HepG2 (cell line): ENCODE data around the gene DNAJB2. TPM values are rescaled to one million over a fixed set of nuclear protein-coding genes. Genes with fewer than 3 reads are reported as not detected.

Experiments
- ELK4 ChIP-seq: sonication (generic); formaldehyde crosslinking; IDR thresholded peaks from 2 replicates; pipeline ENCODE4 v1.9.0; 2021; ENCODE audit warnings: missing genetic modification reagents, borderline replicate concordance
- HMGXB3 ChIP-seq: sonication (generic); formaldehyde crosslinking; IDR thresholded peaks from 2 replicates; pipeline ENCODE4 v1.4.0; 2020; ENCODE audit warnings: missing genetic modification reagents, borderline replicate concordance
- HNRNPH1 ChIP-seq: fragments of 200-400 bp; formaldehyde crosslinking; optimal IDR thresholded peaks from 2 replicates; pipeline ENCODE3; 2017; ENCODE audit warnings: mild to moderate bottlenecking, low read depth, low read length
- NBN ChIP-seq: fragments of 450-650 bp; conservative IDR thresholded peaks from 2 replicates; pipeline ENCODE4 v1.6.1; 2017
- NFE2L2 ChIP-seq: fragments of 150-350 bp; IDR thresholded peaks from 2 replicates; pipeline ENCODE4 v1.6.1; 2014; ENCODE audit warnings: low read length
- RARA ChIP-seq: IDR thresholded peaks from 2 replicates; pipeline ENCODE4 v1.6.1; 2016; ENCODE audit warnings: missing genetic modification reagents, missing compliant biosample characterization
- SYNCRIP ChIP-seq: fragments of 200-400 bp; formaldehyde crosslinking; IDR thresholded peaks from 2 replicates; pipeline ENCODE4 v1.6.1; 2018; ENCODE audit warnings: mild to moderate bottlenecking, low read depth, low read length; ENCODE audit not compliant: insufficient read depth
- ZBTB26 ChIP-seq: IDR thresholded peaks from 2 replicates; pipeline ENCODE4 v1.6.1; 2016; ENCODE audit warnings: missing compliant biosample characterization, missing genetic modification reagents, borderline replicate concordance
- ZGPAT ChIP-seq: IDR thresholded peaks from 2 replicates; pipeline ENCODE4 v1.6.1; 2016; ENCODE audit warnings: mild to moderate bottlenecking
- ZNF225 ChIP-seq: sonication (generic); formaldehyde crosslinking; IDR thresholded peaks from 2 replicates; pipeline ENCODE4 v1.4.0; 2020; ENCODE audit warnings: mild to moderate bottlenecking, missing genetic modification reagents
- ZNF275 ChIP-seq: sonication (generic); formaldehyde crosslinking; IDR thresholded peaks from 2 replicates; pipeline ENCODE4 v1.8.0; 2022; ENCODE audit warnings: missing genetic modification reagents, mild to moderate bottlenecking, inconsistent platforms, borderline replicate concordance
- ZNF34 ChIP-seq: sonication (generic); formaldehyde crosslinking; IDR thresholded peaks from 2 replicates; pipeline ENCODE4 v1.4.0; 2020; ENCODE audit warnings: mild to moderate bottlenecking, missing genetic modification reagents, borderline replicate concordance
- ZNF558 ChIP-seq: sonication (generic); formaldehyde crosslinking; IDR thresholded peaks from 2 replicates; pipeline ENCODE4 v1.9.0; 2022; ENCODE audit warnings: mild to moderate bottlenecking, missing genetic modification reagents, borderline replicate concordance
- ZNF598 ChIP-seq: sonication (generic); formaldehyde crosslinking; IDR thresholded peaks from 2 replicates; pipeline ENCODE4 v1.5.1; 2020; ENCODE audit warnings: mild to moderate bottlenecking, missing genetic modification reagents, borderline replicate concordance
- ZSCAN20 ChIP-seq: sonication (generic); formaldehyde crosslinking; IDR thresholded peaks from 2 replicates; pipeline ENCODE4 v1.4.0; 2020; ENCODE audit warnings: missing genetic modification reagents, mild to moderate bottlenecking, borderline replicate concordance
- polyA plus RNA-seq, 8 experiments: library from polyadenylated mRNA; depleted of rRNA in 3 of 8; stranded (reverse) in 7 of 8; unstranded in 1 of 8; fragments of >200 nt; fragmentation: Illumina TruSeq in 4 of 8; extraction: Trizol in 4 of 8; gene quantifications; 2 replicates each; pipeline versions ENCODE4 v1.2.1 to v1.2.3, GENCODE V29; 2011 to 2016; ENCODE audit warnings: low read depth in 4 of 8, missing spikeins in 1 of 8, mixed read lengths in 1 of 8; ENCODE audit not compliant: insufficient read depth in 1 of 8
- total RNA-seq, 5 experiments: library from RNA; depleted of rRNA; stranded (reverse); fragments of >200 nt; fragmentation: Illumina TruSeq; extraction: Trizol; gene quantifications; 2 replicates each; pipeline ENCODE4 v1.2.3, GENCODE V29; 2016; ENCODE audit warnings: low read depth in 1 of 5

Gene DNAJB2
- total and polyA plus RNA-seq, 2 of the 13 experiments (the other 11 are each of a cell fraction or from before 2014, with no cell fraction given): 21.3 to 31.1 TPM

GRCh38 chr2:219277703-219278654 lies 1.2 kb upstream of the DNAJB2 start (continued):
- TF ChIP-seq ZNF275 (CRISPR knock-in tag) (0 out of 2 replicates have a peak, but pooled peaks have one; percentile 53), HMGXB3 (CRISPR knock-in tag) (no peak), NFE2L2 (no peak), SYNCRIP (no peak), ZGPAT (CRISPR knock-in tag) (peak; percentile 46), ZNF34 (CRISPR knock-in tag) (no peak), RARA (no peak), ZBTB26 (CRISPR knock-in tag) (peak; percentile 56; the same call in 1 of the 2 replicates), ELK4 (no peak), ZSCAN20 (CRISPR knock-in tag) (no peak), ZNF558 (CRISPR knock-in tag) (no peak), ZNF598 (CRISPR knock-in tag) (no peak), HNRNPH1 (no peak), NBN (no peak), ZNF225 (CRISPR knock-in tag) (peak; percentile 59; the same call in 1 of the 2 replicates)
